ENCODE data around the gene IQGAP2.

- TF ChIP-seq CTCF (conservative IDR thresholded peaks at IDR 0.05; ENCODE audit: low read depth, low read length) = no peak
- no peak for TF ChIP-seq EZH2phosphoT487 (IDR thresholded peaks at IDR 0.05; ENCODE audit: borderline replicate concordance, low read length)
- TF ChIP-seq EZH2 (IDR thresholded peaks at IDR 0.05; ENCODE audit: low read length, unreplicated experiment) = no peak
These were observed 3.6 kb downstream of the IQGAP2 start for GRCh38 chr5:76406673-76407072.

Measured in PC-3 (cell line).